CD14-positive monocyte (primary cell): Measurements from ENCODE around the gene PRKAB2. TPM values are rescaled to one million over a fixed set of nuclear protein-coding genes. Genes with fewer than 3 reads are reported as not detected.

Experiments used
- DNase-seq, 3 donors: peaks; one replicate each; pipeline ENCODE4 v3.0.0-alpha.2; 2011 to 2022
- H2AFZ ChIP-seq: 2 replicates; pipeline ENCODE4 v1.6.0; 2012; ENCODE audit warnings: mild to moderate bottlenecking, low read depth, low read length, inconsistent platforms; ENCODE audit not compliant: insufficient read depth, poor library complexity, severe bottlenecking
- H3K27ac ChIP-seq, 2 donors: 1 replicate in 1 of 2; 2 replicates in 1 of 2; pipeline ENCODE4 v1.5.1; 2012 to 2013; ENCODE audit warnings: low read length in 2 of 2, control low read depth in 1 of 2, inconsistent platforms in 1 of 2, low read depth in 1 of 2, mild to moderate bottlenecking in 1 of 2
- H3K27me3 ChIP-seq, 2 donors: one replicate each; pipeline versions ENCODE4 v1.6.0 to v1.6.1; 2011 to 2013; ENCODE audit warnings: low read length in 2 of 2; ENCODE audit not compliant: control insufficient read depth in 2 of 2, insufficient read depth in 2 of 2
- H3K36me3 ChIP-seq, 2 donors: replicated peaks in 1 of 2; 1 replicate in 1 of 2; 2 replicates in 1 of 2; pipeline versions ENCODE4 v1.5.1 to v1.6.1; 2012 to 2013; ENCODE audit warnings: low read length in 2 of 2, control low read depth in 1 of 2, inconsistent platforms in 1 of 2, mild to moderate bottlenecking in 1 of 2; ENCODE audit not compliant: insufficient read depth in 2 of 2, control insufficient read depth in 1 of 2
- H3K4me1 ChIP-seq, 2 donors: 1 replicate in 1 of 2; 2 replicates in 1 of 2; pipeline versions ENCODE4 v1.5.1 to v1.6.1; 2012 to 2013; ENCODE audit warnings: low read length in 2 of 2, control low read depth in 1 of 2, inconsistent platforms in 1 of 2, mild to moderate bottlenecking in 1 of 2, moderate library complexity in 1 of 2; ENCODE audit not compliant: insufficient read depth in 2 of 2, control insufficient read depth in 1 of 2
- H3K4me2 ChIP-seq: replicated peaks from 2 replicates; pipeline ENCODE3; 2012; ENCODE audit warnings: low read length, moderate library complexity, mild to moderate bottlenecking; ENCODE audit not compliant: poor library complexity, severe bottlenecking; ENCODE audit errors: extremely low read depth
- H3K4me3 ChIP-seq, 3 experiments: fragments of 200-600 bp in 1 of 3; sonication (generic) in 1 of 3; replicated peaks in 1 of 3; 1 replicate in 2 of 3; 2 replicates in 1 of 3; pipeline ENCODE4 v1.5.1; 2011 to 2013; ENCODE audit warnings: low read length in 3 of 3, mild to moderate bottlenecking in 3 of 3, control low read depth in 2 of 3, low read depth in 2 of 3, inconsistent platforms in 1 of 3, moderate library complexity in 1 of 3
- H3K79me2 ChIP-seq: 2 replicates; pipeline ENCODE4 v1.6.0; 2012; ENCODE audit warnings: mild to moderate bottlenecking, control low read depth, inconsistent platforms, low read length, moderate library complexity; ENCODE audit not compliant: insufficient read depth
- H3K9ac ChIP-seq: 2 replicates; pipeline ENCODE4 v1.6.0; 2017; ENCODE audit warnings: low read length, mild to moderate bottlenecking; ENCODE audit not compliant: insufficient read depth, poor library complexity, severe bottlenecking
- H3K9me3 ChIP-seq, 2 donors: replicated peaks in 1 of 2; 1 replicate in 1 of 2; 2 replicates in 1 of 2; pipeline versions ENCODE4 v1.5.1 to v1.6.1; 2012 to 2013; ENCODE audit warnings: low read length in 2 of 2, control low read depth in 1 of 2; ENCODE audit not compliant: control insufficient read depth in 1 of 2, insufficient read depth in 1 of 2
- H4K20me1 ChIP-seq: 2 replicates; pipeline ENCODE4 v1.6.0; 2012; ENCODE audit warnings: mild to moderate bottlenecking, low read length, control low read depth, moderate library complexity; ENCODE audit not compliant: insufficient read depth
- H3K27ac Mint-ChIP-seq, 7 donors: one replicate each; pipeline ENCODE4 v1.8.0; 2020; ENCODE audit warnings: mild to moderate bottlenecking in 7 of 7, mixed read lengths in 7 of 7, moderate library complexity in 6 of 7, inconsistent platforms in 2 of 7
- H3K27me3 Mint-ChIP-seq, 3 donors: one replicate each; pipeline ENCODE4 v1.8.0; 2021 to 2022; ENCODE audit warnings: low read depth in 3 of 3, mild to moderate bottlenecking in 3 of 3, mixed read lengths in 3 of 3, moderate library complexity in 3 of 3, inconsistent platforms in 1 of 3
- H3K36me3 Mint-ChIP-seq, 2 donors: one replicate each; pipeline ENCODE4 v1.8.0; 2020; ENCODE audit warnings: mixed read lengths in 2 of 2, inconsistent platforms in 1 of 2, mild to moderate bottlenecking in 1 of 2
- H3K4me1 Mint-ChIP-seq: one replicate; pipeline ENCODE4 v1.8.0; 2020; ENCODE audit warnings: mild to moderate bottlenecking, mixed read lengths
- H3K4me3 Mint-ChIP-seq, 2 donors: one replicate each; pipeline ENCODE4 v1.8.0; 2020; ENCODE audit warnings: mild to moderate bottlenecking in 2 of 2, mixed read lengths in 2 of 2, moderate library complexity in 1 of 2
- H3K9me3 Mint-ChIP-seq, 7 donors: one replicate each; pipeline ENCODE4 v1.8.0; 2020 to 2022; ENCODE audit warnings: mixed read lengths in 7 of 7, mild to moderate bottlenecking in 6 of 7, moderate library complexity in 6 of 7, inconsistent platforms in 2 of 7
- WGBS: methylation state at CpG from one replicate; pipeline ENCODE4 v1.1.5; 2013; ENCODE audit warnings: missing lambda C conversion rate; ENCODE audit not compliant: insufficient coverage; 5-methylcytosine and 5-hydroxymethylcytosine counted together
- intact Hi-C, 2 donors: fragments of 100-400 bp; cut with micrococcal nuclease; formaldehyde crosslinking; loops; one replicate each; pipeline versions ENCODE4 v1.15.0 to v1.15.1; 2023
- polyA plus RNA-seq, 3 donors: library from polyadenylated mRNA; depleted of rRNA in 1 of 3; unstranded in 2 of 3; stranded (reverse) in 1 of 3; fragments of 300-500 nt in 2 of 3; fragments of >200 nt in 1 of 3; fragmentation: Illumina TruSeq in 2 of 3; gene quantifications; 1 replicate in 2 of 3; 2 replicates in 1 of 3; pipeline ENCODE4 v1.2.3, GENCODE V29; 2012 to 2021
- TF ChIP-seq, protein P1 (sequence below): fragments of 200-600 bp; IDR thresholded peaks from one replicate; pipeline ENCODE4 v1.8.0; 2022; ENCODE audit warnings: antibody characterized with exemption, mild to moderate bottlenecking

PRKAB2 gene
- polyA plus RNA-seq, 3 donors = 1.1 to 14.0 (median 1.7) TPM

DNA sequence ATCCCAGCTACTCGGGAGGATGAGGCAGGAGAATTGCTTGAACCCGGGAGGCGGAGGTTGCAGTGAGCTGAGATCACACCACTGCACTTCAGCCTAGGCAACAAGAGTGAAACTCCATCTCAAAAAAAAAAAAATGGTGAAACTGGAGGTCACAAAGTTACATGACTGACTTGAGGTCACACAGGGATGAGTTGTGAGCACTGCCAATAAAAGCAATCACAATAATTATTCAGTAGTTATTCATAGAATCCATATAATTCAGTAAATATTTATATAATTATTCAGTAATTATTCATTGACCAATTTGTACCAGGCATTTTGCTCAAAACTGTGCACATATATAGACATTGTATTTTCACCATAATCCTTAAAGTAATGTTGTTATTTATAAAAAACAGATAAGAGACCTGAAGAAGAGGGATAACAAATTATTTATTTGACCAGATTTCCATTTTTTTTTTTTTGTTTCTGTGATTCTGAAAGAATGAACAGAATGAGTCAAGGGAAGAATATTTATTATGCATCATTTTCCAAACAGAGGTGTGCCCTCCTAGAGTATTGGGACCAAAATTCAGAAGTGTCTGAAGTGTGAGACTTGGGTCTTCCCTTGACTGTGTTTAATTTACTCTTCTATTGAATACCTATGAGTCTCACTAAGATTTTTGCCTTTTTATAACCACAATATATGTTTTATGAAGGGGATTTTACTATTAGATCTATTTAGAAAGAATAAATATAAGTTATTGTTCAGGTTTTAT is 43.0 kb downstream of the PRKAB2 start:
- intact Hi-C loops = no loop called here
- peaks cover 4 to 9% (median 5%) of the 10 kb centered on the region in 3 donors for H3K27me3 Mint-ChIP-seq

DNA sequence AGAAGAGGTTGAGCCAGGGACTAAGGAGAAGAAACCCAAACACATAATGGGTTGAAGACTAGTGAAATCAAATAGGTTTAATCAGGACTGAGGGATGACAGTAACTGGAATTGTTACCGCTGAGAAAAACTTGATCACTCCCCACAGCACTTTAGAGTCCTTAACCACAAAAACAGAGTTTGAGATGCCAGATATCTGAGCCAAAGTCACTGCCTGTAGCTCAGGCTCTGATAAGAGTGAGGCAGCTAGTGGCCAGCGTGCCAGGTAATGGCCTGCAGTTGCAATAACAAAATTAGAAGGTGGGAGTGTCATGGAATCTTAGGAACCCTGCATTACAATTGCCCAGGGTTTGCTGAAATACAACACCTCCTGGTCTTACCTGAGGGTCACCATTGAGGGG is 48.0 kb downstream of the PRKAB2 start:
- Histone ChIP-seq H3K4me3 (no peak overlapping the region), H3K79me2 (no peaks in the 10 kb centered on the region), H3K27ac (no peak overlapping the region), H2AFZ (no peak overlapping the region), H3K36me3 (no peaks in the 10 kb centered on the region), H3K4me1 (no peaks in the 10 kb centered on the region), H3K4me2 (no peak overlapping the region), H3K27me3 (no peaks in the 10 kb centered on the region), H3K9ac (no peak overlapping the region), H3K9me3 (no peaks in the 10 kb centered on the region), H4K20me1 (no peaks in the 10 kb centered on the region)
- DNase-seq = no peak
- Mint-ChIP-seq H3K9me3 (peaks cover 0 to 7% (median 2%) of the 10 kb centered on the region in 7 donors), H3K4me1 (no peaks in the 10 kb centered on the region), H3K36me3 (no peaks in the 10 kb centered on the region), H3K4me3 (no peak overlapping the region), H3K27ac (no peak overlapping the region), H3K27me3 (peaks cover 3 to 14% (median 4%) of the 10 kb centered on the region in 3 donors)
- TF ChIP-seq, protein P1, sequence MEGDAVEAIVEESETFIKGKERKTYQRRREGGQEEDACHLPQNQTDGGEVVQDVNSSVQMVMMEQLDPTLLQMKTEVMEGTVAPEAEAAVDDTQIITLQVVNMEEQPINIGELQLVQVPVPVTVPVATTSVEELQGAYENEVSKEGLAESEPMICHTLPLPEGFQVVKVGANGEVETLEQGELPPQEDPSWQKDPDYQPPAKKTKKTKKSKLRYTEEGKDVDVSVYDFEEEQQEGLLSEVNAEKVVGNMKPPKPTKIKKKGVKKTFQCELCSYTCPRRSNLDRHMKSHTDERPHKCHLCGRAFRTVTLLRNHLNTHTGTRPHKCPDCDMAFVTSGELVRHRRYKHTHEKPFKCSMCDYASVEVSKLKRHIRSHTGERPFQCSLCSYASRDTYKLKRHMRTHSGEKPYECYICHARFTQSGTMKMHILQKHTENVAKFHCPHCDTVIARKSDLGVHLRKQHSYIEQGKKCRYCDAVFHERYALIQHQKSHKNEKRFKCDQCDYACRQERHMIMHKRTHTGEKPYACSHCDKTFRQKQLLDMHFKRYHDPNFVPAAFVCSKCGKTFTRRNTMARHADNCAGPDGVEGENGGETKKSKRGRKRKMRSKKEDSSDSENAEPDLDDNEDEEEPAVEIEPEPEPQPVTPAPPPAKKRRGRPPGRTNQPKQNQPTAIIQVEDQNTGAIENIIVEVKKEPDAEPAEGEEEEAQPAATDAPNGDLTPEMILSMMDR = no peak
- intact Hi-C loops = no loop called here
- WGBS = 100% methylated on average over 1 of the region's 2 CpGs

More for the DNA sequence above, 43.0 kb downstream of the PRKAB2 start:
- Histone ChIP-seq H3K9me3 (no peaks in the 10 kb centered on the region), H3K79me2 (no peaks in the 10 kb centered on the region), H3K27me3 (no peaks in the 10 kb centered on the region), H3K4me3 (no peak overlapping the region), H2AFZ (no peak overlapping the region), H3K36me3 (no peaks in the 10 kb centered on the region), H3K27ac (no peak overlapping the region), H4K20me1 (no peaks in the 10 kb centered on the region), H3K9ac (no peak overlapping the region), H3K4me2 (no peak overlapping the region), H3K4me1 (no peaks in the 10 kb centered on the region)
- H3K9me3 Mint-ChIP-seq = peaks cover 0 to 6% (median 2%) of the 10 kb centered on the region in 7 donors
- H3K36me3 Mint-ChIP-seq = no peaks in the 10 kb centered on the region
- TF ChIP-seq, protein P1 = no peak
- no peak for DNase-seq
- no peaks in the 10 kb centered on the region for H3K4me1 Mint-ChIP-seq
- no peak overlapping the region for H3K27ac Mint-ChIP-seq
- WGBS = 100% methylated on average over 3 of the region's 3 CpGs
- no peak overlapping the region for H3K4me3 Mint-ChIP-seq
